Left hindlimb (tissue), 1 donor: ENCODE data around the gene UBE2E1.
A peak's percentile ranks its signal among the peaks of the same experiment; 100 is the strongest.
"Not testable (repeated sequence)": the region's sequence is repeated elsewhere in the genome, so short reads cannot be mapped to it uniquely, and the experiment has no call there.

Experiments
- DNase-seq: peaks from one replicate; pipeline ENCODE4 v3.0.0-alpha.2; 2018

UBE2E1 gene

DNA sequence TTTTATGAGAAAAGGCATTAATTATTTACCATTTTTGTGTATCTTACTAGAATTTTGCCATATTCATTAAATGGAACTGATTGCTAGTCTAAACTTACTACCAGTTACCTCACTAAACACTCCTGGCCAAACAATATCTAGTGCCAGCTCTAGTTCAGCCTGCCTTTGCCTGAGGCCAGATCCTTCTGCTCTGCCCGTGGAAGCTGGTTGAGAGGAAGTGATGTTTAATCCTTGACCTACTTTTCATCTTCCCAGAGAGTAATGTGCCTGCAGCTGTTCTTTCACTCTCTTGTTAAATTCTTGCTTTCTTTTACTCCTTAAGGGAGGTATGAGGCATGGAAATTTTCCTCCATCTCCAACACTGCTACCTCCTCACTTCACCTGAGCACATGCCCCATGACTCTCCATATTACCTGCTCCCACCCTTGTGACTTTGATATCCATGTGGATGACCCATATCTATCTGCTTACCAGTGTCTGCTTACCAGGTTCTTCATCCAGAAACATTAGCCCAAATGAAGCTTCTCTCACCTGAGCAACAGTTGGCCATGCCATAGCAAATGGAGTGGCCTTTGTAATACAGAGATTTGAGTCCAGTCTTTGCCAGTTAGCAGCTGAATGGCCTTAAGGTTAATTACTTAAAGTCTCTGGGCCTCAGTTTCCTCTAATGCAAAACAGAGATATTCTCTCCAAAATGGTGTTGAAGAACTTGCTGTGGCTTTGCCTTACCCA lies 53.4 kb downstream of the UBE2E1 start:
- no peak for DNase-seq

DNA sequence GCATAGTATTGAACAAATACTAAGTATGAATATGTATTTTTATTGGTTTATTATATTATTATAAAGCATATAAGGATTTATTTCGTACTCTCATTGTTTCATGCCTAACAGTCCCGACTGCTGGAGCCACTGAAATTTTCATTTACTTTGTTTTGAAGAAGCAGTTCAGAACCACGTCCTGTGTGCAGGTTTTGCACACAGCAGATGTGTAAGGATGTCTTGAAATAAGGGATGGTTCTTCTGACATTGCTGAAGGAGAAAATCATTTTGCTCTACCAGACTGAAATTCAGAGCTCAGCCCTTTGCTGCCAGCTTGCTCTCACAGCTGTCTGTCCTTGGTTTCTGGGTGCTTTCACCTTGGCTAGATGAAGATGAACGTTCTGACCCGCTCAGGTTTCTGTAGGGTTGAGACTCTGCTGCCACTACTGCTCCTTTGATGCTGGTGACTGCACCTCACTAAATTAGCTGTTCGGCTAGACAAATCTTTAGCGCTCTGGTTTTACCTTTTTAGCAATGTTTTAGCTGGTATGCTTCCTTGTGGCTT lies 54.2 kb downstream of the UBE2E1 start:
- no peak for DNase-seq

DNA sequence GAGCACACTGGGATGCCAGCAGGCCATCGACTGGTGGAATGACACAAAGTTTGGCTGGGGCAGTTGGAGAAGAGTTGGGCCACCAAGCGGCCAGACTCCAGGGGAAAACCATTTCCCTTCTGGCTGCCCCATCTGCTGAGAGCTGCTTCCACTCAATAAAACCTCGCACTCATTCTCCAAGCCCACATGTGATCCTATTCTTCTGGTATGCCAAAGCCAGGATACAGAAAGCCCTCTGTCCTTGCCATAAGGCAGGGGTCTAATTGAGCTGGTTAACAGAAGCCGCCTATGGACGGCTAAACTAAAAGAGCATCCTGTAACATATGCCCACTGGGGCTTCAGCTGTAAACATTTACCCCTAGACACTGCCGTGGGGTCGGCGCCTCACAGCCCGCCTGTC lies 55.9 kb downstream of the UBE2E1 start:
- DNase-seq = no peak

DNA sequence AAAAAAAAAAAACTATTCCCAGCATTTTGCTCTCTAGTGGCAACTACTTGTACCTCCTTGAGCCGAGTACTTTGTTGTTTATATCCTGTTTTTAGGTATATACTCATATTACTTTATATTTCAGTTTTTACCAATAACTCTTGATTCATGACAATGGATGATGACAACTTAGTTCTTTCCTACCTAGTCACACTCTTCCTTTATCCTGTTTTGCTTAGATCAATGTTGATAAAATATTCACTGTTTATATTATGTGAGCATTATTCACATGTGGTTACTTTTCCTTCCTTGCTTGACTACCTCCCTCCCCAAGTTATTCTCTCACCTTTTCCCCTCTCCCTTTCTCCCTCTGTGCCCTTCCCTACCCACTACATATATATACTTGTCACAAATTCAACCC lies 57.3 kb downstream of the UBE2E1 start:
- DNase-seq = no peak

DNA sequence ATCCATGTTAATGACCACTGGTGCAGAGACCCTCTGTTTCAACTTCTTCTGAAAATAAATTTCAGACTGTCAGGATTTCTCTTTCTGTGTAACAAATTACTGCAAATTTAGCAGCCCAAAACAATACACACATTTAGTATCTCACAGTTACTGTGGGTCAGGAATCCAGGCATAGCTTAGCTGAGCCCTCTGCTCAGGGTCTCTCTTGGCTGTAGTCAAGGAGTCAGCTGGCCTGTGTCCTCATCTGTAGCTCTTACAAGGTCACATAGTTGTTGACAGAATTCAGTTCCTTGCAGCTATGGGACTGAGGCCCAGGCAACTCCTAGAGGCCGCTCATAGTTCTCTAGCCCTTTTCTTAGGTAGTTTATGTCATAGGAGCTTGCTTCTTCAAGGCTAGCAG lies 59.2 kb downstream of the UBE2E1 start:
- DNase-seq = no peak

DNA sequence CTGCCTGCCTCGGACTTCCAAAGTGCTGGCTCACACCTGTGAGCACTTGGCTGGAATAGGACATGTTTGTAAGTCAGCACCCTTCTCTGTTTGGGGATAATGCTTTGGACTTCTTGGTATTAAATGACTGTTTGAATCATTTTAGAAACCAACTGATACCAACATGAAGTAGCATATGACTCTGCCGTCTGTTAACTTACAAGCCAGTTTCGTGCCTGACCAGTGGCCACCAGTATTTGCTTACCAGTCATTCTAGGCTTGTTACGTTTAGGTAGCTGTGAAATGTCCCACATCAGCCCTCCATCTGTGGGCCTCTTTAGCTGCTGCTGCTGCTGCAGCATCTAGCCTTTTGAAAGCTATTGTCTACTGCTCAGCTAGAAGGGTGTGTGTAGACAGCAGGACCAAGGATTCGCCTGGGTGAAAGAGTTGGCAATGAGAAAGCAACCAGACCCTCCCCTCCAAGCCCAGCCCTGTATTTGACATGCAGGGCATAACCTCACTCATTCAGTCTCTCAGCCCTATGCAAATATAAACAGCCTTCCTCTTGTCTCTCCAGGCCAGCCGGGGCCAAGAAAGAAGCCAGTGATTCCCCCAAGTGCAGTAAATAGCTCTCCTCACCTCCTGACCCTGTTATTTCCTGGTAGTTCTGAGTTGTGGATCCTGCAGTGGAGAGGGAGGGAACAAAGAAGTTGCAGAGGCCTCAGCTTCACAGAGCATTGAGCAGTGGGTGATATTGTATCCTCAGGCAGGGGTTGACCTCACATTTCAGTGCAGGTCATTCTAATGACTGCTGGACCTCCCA lies 60.0 kb downstream of the UBE2E1 start:
- DNase-seq = peak; percentile 56

DNA sequence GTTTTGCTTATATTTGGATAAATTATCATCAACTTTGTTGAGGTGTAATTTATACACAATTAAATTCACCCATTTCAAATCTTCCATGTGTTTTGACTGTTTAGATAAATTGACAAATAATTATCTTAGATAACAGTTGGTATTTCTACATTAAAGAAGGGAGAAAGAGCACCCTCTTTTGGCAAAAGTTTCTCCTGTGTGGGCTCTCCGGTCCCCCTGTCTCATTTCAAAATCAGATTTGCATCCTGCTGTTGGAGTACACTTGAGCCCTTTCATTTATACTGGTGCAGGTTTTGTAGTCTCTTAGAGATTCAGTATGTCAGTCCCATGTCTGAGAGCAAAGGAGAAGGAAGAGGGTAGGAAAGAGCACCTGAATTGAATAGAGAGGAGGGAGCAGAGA lies 61.6 kb downstream of the UBE2E1 start:
- no peak for DNase-seq

DNA sequence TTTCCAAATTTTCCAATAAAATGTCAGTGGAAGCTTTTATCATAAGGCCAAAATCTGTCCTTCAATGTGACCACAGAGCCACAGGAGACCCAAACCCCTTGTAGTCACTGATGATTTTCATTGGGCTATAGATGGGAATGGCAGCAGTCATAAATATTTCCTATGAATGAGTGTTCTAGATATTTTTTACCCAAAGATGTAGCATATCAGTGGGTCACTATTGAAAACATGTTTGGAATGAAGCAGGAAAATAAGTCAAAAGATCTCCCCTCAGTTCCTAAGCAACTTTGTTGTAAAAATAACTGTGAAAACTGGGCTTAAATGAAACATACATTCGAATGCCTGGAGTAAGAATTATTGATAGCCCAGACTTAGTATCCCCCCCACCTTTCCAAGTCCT lies 62.1 kb downstream of the UBE2E1 start:
- no peak for DNase-seq

DNA sequence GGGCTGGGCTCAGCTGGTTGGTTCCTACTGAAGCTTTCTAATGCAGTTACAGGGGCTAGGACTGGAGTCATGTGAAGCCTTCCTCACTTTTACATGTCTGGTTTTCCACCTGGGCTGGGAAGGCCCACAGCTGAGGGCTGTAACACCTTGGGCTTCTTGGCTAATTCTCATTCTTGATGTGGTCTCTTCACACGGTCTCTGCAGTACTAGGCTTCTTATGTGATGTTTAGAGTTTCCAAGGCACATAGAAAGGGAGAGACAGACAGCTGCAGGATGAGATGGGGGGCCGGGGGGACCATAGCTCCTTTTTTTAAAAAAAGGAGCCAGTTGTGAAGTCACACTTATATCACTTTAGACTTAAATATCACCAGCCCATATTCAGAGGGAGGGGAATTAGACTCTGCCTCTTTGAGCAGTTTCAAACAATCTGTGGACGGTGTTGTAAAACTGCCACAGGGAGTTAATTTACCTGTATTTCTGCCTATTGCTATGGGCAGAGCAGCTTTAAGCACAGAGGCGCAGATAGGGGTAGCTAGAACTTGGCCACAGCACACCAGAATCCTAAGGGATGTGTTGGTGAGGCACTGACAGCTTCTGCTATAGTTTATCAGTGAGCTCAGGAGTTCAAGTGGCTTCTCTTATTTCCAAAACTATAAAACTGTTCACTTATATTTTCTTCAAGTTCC lies 64.4 kb downstream of the UBE2E1 start:
- no peak for DNase-seq

DNA sequence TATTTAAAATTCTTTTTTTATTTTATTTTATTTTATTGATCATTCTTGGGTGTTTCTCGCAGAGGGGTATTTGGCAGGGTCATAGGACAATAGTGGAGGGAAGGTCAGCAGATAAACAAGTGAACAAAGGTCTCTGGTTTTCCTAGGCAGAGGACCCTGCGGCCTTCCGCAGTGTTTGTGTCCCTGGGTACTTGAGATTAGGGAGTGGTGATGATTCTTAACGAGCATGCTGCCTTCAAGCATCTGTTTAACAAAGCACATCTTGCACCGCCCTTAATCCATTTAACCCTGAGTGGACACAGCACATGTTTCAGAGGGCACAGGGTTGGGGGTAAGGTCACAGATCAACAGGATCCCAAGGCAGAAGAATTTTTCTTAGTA lies 64.9 kb downstream of the UBE2E1 start:
- DNase-seq = not testable (repeated sequence)

DNA sequence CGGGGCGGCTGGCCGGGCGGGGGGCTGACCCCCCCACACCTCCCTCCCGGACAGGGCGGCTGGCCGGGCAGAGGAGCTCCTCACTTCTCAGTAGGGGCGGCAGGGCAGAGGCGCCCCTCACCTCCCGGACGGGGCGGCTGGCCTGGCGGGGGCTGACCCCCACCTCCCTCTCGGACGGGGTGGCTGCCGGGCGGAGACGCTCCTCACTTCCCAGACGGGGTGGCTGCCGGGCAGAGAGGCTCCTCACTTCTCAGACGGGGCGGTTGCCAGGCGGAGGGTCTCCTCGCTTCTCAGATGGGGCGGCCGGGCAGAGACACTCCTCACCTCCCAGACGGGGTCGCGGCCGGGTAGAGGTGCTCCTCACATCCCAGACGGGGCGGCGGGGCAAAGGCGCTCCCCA lies 65.6 kb downstream of the UBE2E1 start:
- not testable (repeated sequence) for DNase-seq

DNA sequence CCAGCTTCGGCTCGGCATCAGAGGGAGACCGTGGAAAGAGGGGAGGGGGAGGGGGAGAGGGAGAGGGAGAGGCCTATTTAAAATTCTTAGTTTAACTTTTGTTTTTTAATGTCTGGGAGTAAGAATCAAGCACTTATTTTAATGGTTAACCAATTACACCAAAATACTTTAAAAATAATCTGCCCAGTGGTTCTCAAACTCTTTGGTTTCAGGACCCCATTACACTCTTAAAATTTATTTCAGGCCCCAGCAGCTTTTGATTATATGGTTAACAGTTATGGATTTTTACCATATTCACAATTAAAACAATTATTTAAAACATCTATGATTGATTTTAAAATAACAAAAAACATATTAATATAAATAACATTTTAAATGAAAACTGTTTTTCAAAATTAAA lies 66.6 kb downstream of the UBE2E1 start:
- no peak for DNase-seq

DNA sequence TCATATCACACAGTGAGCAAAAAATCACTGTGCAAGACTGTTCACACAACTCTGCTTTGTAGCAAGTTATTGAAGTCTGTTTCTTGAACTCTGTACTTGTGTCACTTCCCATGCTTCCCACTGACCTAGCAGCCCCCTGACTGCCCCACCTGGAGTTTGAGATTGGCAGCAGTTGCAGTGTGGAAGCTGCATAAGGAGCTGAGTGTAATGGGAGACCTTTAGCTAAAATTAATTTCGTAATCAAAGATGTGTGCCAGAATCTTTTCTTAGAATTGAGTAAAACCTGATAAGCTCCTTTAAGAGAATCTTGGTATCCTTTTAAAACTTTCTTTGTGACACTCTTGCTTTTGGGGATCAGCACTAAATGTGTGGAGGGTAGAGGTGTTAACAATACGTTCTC lies 68.2 kb downstream of the UBE2E1 start:
- no peak for DNase-seq

DNA sequence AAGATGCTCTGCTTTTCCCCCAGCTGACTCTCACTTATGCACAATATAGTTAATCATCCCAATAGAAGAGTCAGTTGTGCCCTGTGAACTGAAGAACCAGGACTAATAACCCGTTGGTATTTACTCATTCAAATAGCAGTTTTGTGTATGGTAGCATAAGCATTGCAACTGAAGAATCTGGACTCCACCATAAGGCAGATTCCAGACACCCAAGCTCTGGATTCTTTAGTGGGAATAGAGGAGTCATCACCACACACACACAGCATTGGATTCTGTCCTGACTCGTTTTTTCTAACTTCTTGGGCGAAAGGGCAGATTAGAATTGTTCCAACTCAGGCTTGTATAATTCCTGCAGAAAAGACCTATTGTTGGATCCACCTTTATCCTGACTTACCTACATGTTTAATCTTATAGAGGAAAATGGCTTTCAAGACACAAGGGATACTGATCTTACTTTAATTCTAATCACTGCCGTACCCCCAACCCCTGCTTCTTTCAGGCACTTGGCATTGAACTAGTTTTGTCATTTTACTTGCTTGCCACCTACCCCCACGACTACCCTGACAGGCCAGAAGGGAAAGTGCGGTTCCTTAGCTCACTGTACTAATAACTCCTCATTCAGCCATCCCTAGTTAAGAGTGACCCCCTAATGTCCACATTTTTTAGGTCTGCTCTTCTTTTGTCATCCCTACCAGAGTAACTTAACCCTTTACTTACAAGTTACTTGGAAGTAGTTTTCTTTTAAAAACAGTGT lies 68.8 kb downstream of the UBE2E1 start:
- no peak for DNase-seq

DNA sequence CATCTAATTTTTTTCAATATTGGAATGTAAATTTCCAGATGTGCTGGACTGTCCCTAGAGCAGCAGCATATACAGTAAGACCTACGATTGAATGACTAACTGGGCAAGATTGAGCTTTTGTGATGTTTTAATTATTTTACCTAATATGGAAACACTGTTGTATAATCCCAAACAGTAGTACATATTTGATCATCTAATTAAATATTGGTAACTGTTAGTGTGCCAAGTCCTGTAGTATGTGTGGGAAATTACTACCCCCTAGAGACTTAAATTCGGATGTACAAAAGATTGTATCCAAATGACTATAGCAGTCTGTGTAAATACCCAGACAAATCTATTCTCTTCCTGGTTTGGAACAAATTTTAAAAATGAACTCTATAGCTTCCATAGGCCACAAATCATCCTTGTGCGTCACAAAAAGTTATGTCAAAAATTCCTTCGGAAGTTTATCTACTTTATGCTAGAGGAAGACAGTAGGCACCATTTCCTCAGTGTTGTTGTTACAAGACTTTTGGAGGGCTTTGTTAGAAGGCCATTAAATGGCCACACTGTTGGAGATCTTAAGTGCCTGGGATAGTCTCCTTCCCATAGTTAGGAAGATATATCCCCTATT lies 69.5 kb downstream of the UBE2E1 start:
- DNase-seq = no peak

DNA sequence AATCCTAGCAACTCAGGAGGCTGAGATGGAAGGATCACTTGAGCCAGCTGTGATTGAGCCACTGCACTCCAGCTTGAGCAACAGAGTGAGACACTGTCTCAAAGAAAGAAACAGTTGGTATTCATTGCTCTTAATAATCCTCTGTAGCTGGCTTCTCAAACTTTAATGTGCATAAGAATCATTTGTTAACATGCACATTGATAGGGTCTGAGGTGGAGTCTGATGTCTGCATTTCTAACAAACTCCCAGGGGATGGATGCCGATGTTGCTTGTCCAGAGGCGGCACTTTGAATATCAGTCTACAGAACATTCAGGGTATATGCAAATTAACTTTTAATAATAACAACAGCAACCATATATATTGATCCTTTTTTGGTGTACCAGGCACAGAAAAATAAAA lies 71.2 kb downstream of the UBE2E1 start:
- no peak for DNase-seq

DNA sequence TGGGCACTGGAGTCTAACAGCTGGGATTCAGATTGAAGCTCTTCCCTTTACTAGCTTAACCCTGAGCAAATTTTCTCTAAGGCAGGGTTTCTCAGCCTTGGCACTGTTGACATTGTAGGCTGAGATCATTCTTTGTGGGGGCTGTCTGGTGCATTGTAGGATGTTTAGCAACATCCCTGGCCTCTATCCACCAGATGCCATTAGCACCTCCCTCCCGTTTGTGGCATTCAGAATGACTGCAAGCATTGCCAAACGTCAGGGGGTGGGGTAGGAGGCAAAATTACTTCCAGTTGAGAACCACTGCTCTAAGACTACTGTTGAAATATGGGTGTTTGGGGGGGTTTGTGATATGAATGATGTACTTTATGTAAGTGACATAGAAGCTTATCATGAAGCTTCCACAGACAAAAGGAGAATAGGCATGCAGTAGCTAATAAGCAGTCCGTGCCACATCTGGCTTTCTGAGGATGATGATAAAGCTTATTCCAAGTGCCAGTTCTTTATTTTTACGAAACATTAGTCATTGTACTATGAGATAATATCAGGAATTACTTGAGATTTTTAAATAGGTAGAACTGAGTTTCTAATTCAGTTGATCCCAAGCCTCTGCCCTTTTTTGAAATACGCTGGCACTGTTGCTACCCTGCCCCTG lies 71.7 kb downstream of the UBE2E1 start:
- DNase-seq = no peak

DNA sequence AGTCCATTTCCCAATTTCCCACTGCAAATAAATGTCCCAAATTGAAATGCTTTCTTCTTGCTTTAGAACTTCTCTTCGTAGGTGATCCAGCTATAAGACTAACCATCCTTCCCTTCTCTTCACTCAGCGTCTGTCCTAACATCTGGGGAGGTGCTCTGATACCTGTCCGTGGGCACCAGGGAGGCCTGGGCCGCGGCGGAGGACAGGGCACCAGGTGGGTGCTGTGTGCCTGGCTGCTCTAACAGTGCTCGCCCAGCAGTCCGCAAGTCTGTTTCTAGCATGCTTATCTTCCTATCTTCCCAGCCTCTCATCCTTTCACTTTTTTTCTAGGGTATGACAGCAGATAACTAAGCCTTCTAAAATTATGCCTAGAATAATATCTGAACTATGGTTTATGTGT lies 73.7 kb downstream of the UBE2E1 start:
- no peak for DNase-seq

DNA sequence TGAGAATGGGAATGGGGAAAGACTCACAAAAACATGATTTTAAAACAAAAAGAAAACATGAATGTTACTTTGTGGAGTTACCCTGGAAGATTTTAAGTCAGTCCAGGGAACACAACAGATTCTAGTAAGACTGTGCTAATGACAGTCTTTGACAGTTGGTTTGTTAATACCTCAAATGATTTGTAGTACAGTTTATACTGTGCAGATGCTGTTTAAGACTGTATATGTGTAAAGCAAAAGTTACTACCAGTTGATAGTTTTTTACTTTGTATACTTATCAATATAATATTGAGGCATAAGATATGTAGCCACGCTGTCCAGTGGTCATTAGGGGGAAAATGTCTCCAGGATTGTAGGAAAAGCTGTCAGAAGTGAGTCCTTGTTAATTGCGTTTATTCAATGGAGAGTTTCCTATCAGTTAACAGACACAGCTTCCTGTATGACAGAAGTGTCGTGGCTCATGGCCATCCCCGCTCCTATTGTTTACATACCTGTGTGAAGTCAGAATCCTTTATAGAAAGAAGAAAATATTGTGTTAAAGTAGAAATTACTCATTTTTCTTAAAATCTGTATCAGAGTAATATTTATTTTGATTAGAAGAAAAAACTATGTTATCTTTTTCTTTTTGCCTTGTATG lies 75.1 kb downstream of the UBE2E1 start:
- no peak for DNase-seq

DNA sequence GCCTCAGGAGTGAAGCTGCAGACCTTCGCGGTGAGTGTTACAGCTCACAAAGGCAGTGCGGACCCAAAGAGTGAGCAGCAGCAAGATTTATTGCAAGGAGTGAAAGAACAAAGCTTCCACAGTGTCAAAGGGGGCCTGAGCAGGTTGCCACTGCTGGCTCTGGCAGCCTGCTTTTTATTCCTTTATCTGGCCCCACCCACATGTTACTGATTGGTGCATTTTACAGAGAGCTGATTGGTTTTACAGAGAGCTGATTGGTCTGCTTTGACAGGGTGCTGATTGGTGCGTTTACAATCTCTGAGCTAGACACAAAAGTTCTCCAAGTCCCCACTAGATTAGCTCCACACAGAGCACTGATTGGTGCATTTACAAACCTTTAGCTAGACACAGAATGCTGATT lies 76.2 kb downstream of the UBE2E1 start:
- DNase-seq = not testable (repeated sequence)

DNA sequence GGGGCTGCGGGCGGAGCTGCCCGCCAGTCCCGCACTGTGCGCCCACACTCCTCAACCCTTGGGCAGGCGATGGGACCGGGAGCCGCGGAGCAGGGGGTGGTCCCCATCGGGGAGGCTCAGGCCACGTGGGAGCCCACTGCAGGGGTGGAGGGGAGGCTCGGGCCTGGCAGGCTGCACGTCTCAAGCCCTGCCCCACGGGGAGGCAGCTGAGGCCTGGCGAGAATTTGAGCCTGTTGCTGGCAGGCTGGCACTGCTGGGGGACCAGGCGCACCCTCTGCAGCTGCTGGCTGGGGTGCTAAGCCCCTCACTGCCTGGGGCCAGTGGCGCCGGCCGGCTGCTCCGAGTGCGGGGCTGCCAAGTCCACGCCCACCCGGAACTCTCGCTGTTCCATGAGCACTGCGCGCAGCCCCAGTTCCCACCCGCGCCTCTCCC lies 76.7 kb downstream of the UBE2E1 start:
- DNase-seq = no peak
